ENCODE measurements around the gene DIS3L2. TPM values are rescaled to one million over a fixed set of nuclear protein-coding genes. Genes with fewer than 3 reads are reported as not detected.

DIS3L2 gene
- total RNA-seq, 2 experiments from 2014 or later = 20.2 to 20.6 TPM

- POLR2A ChIA-PET = no interaction called here
- CTCF ChIA-PET (ENCODE audit: unreplicated experiment) = no interaction called here
- no peaks in the 10 kb centered on the region for H3K4me1 ChIP-seq (ENCODE audit: insufficient read depth, low read length, poor library complexity, severe bottlenecking)
- no peaks in the 10 kb centered on the region for H4K20me1 ChIP-seq (ENCODE audit: insufficient read depth, low read length)
- H3K79me2 ChIP-seq (ENCODE audit: insufficient read depth, low read depth, low read length) = no peaks in the 10 kb centered on the region
- TF ChIP-seq CTCF (conservative IDR thresholded peaks at IDR 0.05; ENCODE audit: low read length) (no peak), EZH2phosphoT487 (IDR thresholded peaks at IDR 0.05; ENCODE audit: borderline replicate concordance, low read depth, low read length) (no peak)
- no peak for DNase-seq (ENCODE audit: low spot score)
- H2AFZ ChIP-seq (ENCODE audit: low read length) = no peak overlapping the region
- H3K9me2 ChIP-seq (ENCODE audit: insufficient read depth, low read length) = no peaks in the 10 kb centered on the region
- H3K4me3 ChIP-seq (ENCODE audit: low read depth, low read length, poor library complexity, severe bottlenecking) = no peak overlapping the region
- H3K27ac ChIP-seq (ENCODE audit: low read depth, low read length, poor library complexity, severe bottlenecking) = no peak overlapping the region
- no peaks in the 10 kb centered on the region for H3K9me3 ChIP-seq (ENCODE audit: low read length)
- H3K4me2 ChIP-seq (ENCODE audit: low read length) = no peak overlapping the region
- BruUV-seq (replicated peaks) = no TSS peak
- H3K36me3 ChIP-seq (ENCODE audit: insufficient read depth, low read length) = no peaks in the 10 kb centered on the region
- intact Hi-C loops (cut with micrococcal nuclease; ENCODE audit: unreplicated experiment) = loop anchor here (10.0 kb wide), 1 partner anchor 149 kb away; no protein-coding TSS in a partner anchor
Observed at GRCh38 chr2:232146294-232146693, 184.8 kb downstream of the DIS3L2 start.

GRCh38 chr2:232147440-232148077, 186.0 kb downstream of the DIS3L2 start:
- Histone ChIP-seq H4K20me1 (ENCODE audit: insufficient read depth, low read length) (no peaks in the 10 kb centered on the region), H2AFZ (ENCODE audit: low read length) (no peak overlapping the region), H3K4me1 (ENCODE audit: insufficient read depth, low read length, poor library complexity, severe bottlenecking) (no peaks in the 10 kb centered on the region), H3K9me3 (ENCODE audit: low read length) (no peaks in the 10 kb centered on the region), H3K4me3 (ENCODE audit: low read depth, low read length, poor library complexity, severe bottlenecking) (no peak overlapping the region), H3K36me3 (ENCODE audit: insufficient read depth, low read length) (no peaks in the 10 kb centered on the region), H3K27ac (ENCODE audit: low read depth, low read length, poor library complexity, severe bottlenecking) (no peak overlapping the region), H3K4me2 (ENCODE audit: low read length) (no peak overlapping the region), H3K9me2 (ENCODE audit: insufficient read depth, low read length) (no peaks in the 10 kb centered on the region), H3K79me2 (ENCODE audit: insufficient read depth, low read depth, low read length) (no peaks in the 10 kb centered on the region)
- TF ChIP-seq EZH2phosphoT487 (IDR thresholded peaks at IDR 0.05; ENCODE audit: borderline replicate concordance, low read depth, low read length) (no peak), CTCF (conservative IDR thresholded peaks at IDR 0.05; ENCODE audit: low read length) (no peak)
- intact Hi-C loops (cut with micrococcal nuclease; ENCODE audit: unreplicated experiment) = loop anchor here (10.0 kb wide), 1 partner anchor 147 kb away; no protein-coding TSS in a partner anchor
- CTCF ChIA-PET (ENCODE audit: unreplicated experiment) = no interaction called here
- POLR2A ChIA-PET = no interaction called here
- no peak for DNase-seq (ENCODE audit: low spot score)
- no TSS peak for BruUV-seq (replicated peaks)

- no TSS peak for BruUV-seq (replicated peaks)
- DNase-seq (ENCODE audit: low spot score) = no peak
- no peaks in the 10 kb centered on the region for H3K9me2 ChIP-seq (ENCODE audit: insufficient read depth, low read length)
- TF ChIP-seq CTCF (conservative IDR thresholded peaks at IDR 0.05; ENCODE audit: low read length) (no peak), EZH2phosphoT487 (IDR thresholded peaks at IDR 0.05; ENCODE audit: borderline replicate concordance, low read depth, low read length) (no peak)
- no peaks in the 10 kb centered on the region for H3K9me3 ChIP-seq (ENCODE audit: low read length)
- H3K4me3 ChIP-seq (ENCODE audit: low read depth, low read length, poor library complexity, severe bottlenecking) = no peak overlapping the region
- no peaks in the 10 kb centered on the region for H3K79me2 ChIP-seq (ENCODE audit: insufficient read depth, low read depth, low read length)
- H2AFZ ChIP-seq (ENCODE audit: low read length) = no peak overlapping the region
- H3K36me3 ChIP-seq (ENCODE audit: insufficient read depth, low read length) = peaks cover 12% of the 10 kb centered on the region
- ChIA-PET POLR2A (interaction anchor here (0.5 kb wide), 1 partner anchor 34 kb away, joined by 4 read pairs; no protein-coding TSS in a partner anchor), CTCF (ENCODE audit: unreplicated experiment) (no interaction called here)
- no peaks in the 10 kb centered on the region for H4K20me1 ChIP-seq (ENCODE audit: insufficient read depth, low read length)
- intact Hi-C loops (cut with micrococcal nuclease; ENCODE audit: unreplicated experiment) = no loop called here
- H3K4me2 ChIP-seq (ENCODE audit: low read length) = no peak overlapping the region
- no peak overlapping the region for H3K27ac ChIP-seq (ENCODE audit: low read depth, low read length, poor library complexity, severe bottlenecking)
- no peaks in the 10 kb centered on the region for H3K4me1 ChIP-seq (ENCODE audit: insufficient read depth, low read length, poor library complexity, severe bottlenecking)
Observed at GRCh38 chr2:232162187-232162586, 200.7 kb downstream of the DIS3L2 start.

Data from OCI-LY7 (cell line).